Measurements from ENCODE around the gene ENHO.
"Not testable (repeated sequence)": the region's sequence is repeated elsewhere in the genome, so short reads cannot be mapped to it uniquely, and the experiment has no call there.

Gene ENHO

GRCh38 chr9:34555002-34555348 is 32.2 kb upstream of the ENHO start:
- DNase-seq: no peak

GRCh38 chr9:34554211-34555001 is 31.6 kb upstream of the ENHO start:
- DNase-seq: no peak

- DNase-seq: no peak
Measured at GRCh38 chr9:34553511-34554021, 30.8 kb upstream of the ENHO start.

- DNase-seq: no peak
Measured at GRCh38 chr9:34552986-34553385, 30.2 kb upstream of the ENHO start.

GRCh38 chr9:34552606-34552981 is 29.8 kb upstream of the ENHO start:
- DNase-seq: no peak

- DNase-seq: no peak
Measured at GRCh38 chr9:34551751-34552605, 29.2 kb upstream of the ENHO start.

- DNase-seq: no peak
Measured at GRCh38 chr9:34550681-34551270, 28.0 kb upstream of the ENHO start.

GRCh38 chr9:34550016-34550680 is 27.4 kb upstream of the ENHO start:
- DNase-seq: no peak

- no peak for DNase-seq
Measured at GRCh38 chr9:34549407-34549732, 26.6 kb upstream of the ENHO start.

GRCh38 chr9:34547960-34548611 is 25.3 kb upstream of the ENHO start:
- no peak for DNase-seq

- DNase-seq: no peak
Measured at GRCh38 chr9:34546834-34547827, 24.3 kb upstream of the ENHO start.

- DNase-seq: no peak
Measured at GRCh38 chr9:34546102-34546833, 23.5 kb upstream of the ENHO start.

- DNase-seq: no peak
Measured at GRCh38 chr9:34545497-34545896, 22.7 kb upstream of the ENHO start.

- DNase-seq: no peak
Measured at GRCh38 chr9:34544035-34544434, 21.2 kb upstream of the ENHO start.

- DNase-seq: no peak
Measured at GRCh38 chr9:34541540-34541939, 18.8 kb upstream of the ENHO start.

- DNase-seq: no peak
Measured at GRCh38 chr9:34540827-34541226, 18.0 kb upstream of the ENHO start.

- DNase-seq: no peak
Measured at GRCh38 chr9:34536685-34537084, 13.9 kb upstream of the ENHO start.

- not testable (repeated sequence) for DNase-seq
Measured at GRCh38 chr9:34532041-34532440, 9.3 kb upstream of the ENHO start.

- no peak for DNase-seq
Measured at GRCh38 chr9:34526026-34526425, 3.2 kb upstream of the ENHO start.

- no peak for DNase-seq
Measured at GRCh38 chr9:34524349-34524748, 1.6 kb upstream of the ENHO start.

All from NK-92 treated with Interleukin-12 subunit alpha and Interleukin-12 subunit beta, amount 100 ng/mL, for 24 hours (cell line).